Karpas-422 (cell line): Measurements from ENCODE around the gene RNF25. TPM values are rescaled to one million over a fixed set of nuclear protein-coding genes. Genes with fewer than 3 reads are reported as not detected.

Experiments
- DNase-seq: peaks from one replicate; pipeline ENCODE4 v3.0.0-alpha.2; 2015
- H2AFZ ChIP-seq: fragments of 200-600 bp; sonication (generic); 2 replicates; pipeline ENCODE4 v1.6.1; 2014; ENCODE audit warnings: antibody characterized with exemption, low read length, mixed read lengths
- H3K27ac ChIP-seq: fragments of 200-600 bp; sonication (generic); 2 replicates; pipeline ENCODE4 v1.5.1; 2014; ENCODE audit warnings: mild to moderate bottlenecking, low read length, moderate library complexity
- H3K27me3 ChIP-seq: fragments of 200-600 bp; sonication (generic); 2 replicates; pipeline ENCODE4 v1.6.1; 2014; ENCODE audit warnings: low read length, mixed read lengths
- H3K36me3 ChIP-seq: fragments of 200-600 bp; sonication (generic); 2 replicates; pipeline ENCODE4 v1.6.1; 2014; ENCODE audit warnings: low read length, mixed read lengths; ENCODE audit not compliant: insufficient read depth
- H3K4me1 ChIP-seq: fragments of 200-600 bp; sonication (generic); 2 replicates; pipeline ENCODE4 v1.6.1; 2014; ENCODE audit warnings: mild to moderate bottlenecking, low read length, mixed read lengths
- H3K4me2 ChIP-seq: fragments of 200-600 bp; sonication (generic); 2 replicates; pipeline ENCODE4 v1.6.1; 2014; ENCODE audit warnings: low read length, low read depth, mild to moderate bottlenecking; ENCODE audit not compliant: poor library complexity, severe bottlenecking
- H3K4me3 ChIP-seq: fragments of 200-600 bp; sonication (generic); 2 replicates; pipeline ENCODE4 v1.5.1; 2014; ENCODE audit warnings: mild to moderate bottlenecking, antibody characterized with exemption, low read length, mixed read lengths
- H3K79me2 ChIP-seq: fragments of 200-600 bp; sonication (generic); 2 replicates; pipeline ENCODE4 v1.6.1; 2014; ENCODE audit warnings: mild to moderate bottlenecking, low read length, mixed read lengths
- H3K9ac ChIP-seq: fragments of 200-600 bp; sonication (generic); 2 replicates; pipeline ENCODE4 v1.6.0; 2014; ENCODE audit warnings: low read length
- H3K9me2 ChIP-seq: fragments of 200-600 bp; sonication (generic), shearing (Covaris generic); replicated peaks from 2 replicates; pipeline ENCODE4 v1.6.0; 2014; ENCODE audit warnings: mild to moderate bottlenecking, low read length, moderate library complexity; ENCODE audit not compliant: insufficient read depth
- H3K9me3 ChIP-seq: fragments of 300-700, 200-600 bp; sonication (generic); 2 replicates; pipeline ENCODE4 v1.6.1; 2014; ENCODE audit warnings: low read length, mixed read lengths
- H4K20me1 ChIP-seq: fragments of 200-600 bp; sonication (generic); 2 replicates; pipeline ENCODE4 v1.6.1; 2014; ENCODE audit warnings: mild to moderate bottlenecking, antibody characterized with exemption, low read length, low read depth; ENCODE audit not compliant: insufficient read depth
- total RNA-seq: library from RNA; depleted of rRNA; stranded (reverse); fragments of >200 nt; shearing (Covaris generic); gene quantifications from 2 replicates; pipeline ENCODE4 v1.2.3, GENCODE V29; 2014; ENCODE audit warnings: low replicate concordance

The RNF25 gene
- total RNA-seq, 1 experiment from 2014 or later = 17.5 TPM

DNA sequence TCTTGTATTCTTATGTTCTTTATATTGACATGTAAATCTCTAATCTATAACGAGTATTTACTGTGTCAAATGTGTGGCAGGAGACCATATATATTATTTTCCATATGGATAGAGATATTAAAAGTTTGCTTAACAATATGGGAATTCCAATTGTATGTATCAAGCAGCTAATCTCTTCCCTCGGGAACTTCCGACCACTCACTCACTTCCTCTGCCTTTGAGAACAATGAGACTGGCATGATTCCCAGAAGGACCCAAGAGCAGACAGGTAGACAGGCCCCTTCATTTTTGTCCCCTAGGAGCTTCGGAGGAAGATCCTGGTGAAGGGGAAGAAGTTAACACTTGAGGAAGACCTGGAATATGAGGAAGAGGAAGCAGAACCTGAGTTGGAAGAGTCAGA lies 40.0 kb downstream of the RNF25 start:
- H3K4me3 ChIP-seq = no peak overlapping the region
- no peaks in the 10 kb centered on the region for H3K9me2 ChIP-seq
- H3K9me3 ChIP-seq = no peaks in the 10 kb centered on the region
- no peaks in the 10 kb centered on the region for H4K20me1 ChIP-seq
- H2AFZ ChIP-seq = no peak overlapping the region
- no peaks in the 10 kb centered on the region for H3K27me3 ChIP-seq
- H3K4me1 ChIP-seq = no peaks in the 10 kb centered on the region
- H3K36me3 ChIP-seq = peaks cover 20% of the 10 kb centered on the region
- no peak overlapping the region for H3K27ac ChIP-seq
- H3K4me2 ChIP-seq = no peak overlapping the region
- DNase-seq = no peak
- no peaks in the 10 kb centered on the region for H3K79me2 ChIP-seq
- no peak overlapping the region for H3K9ac ChIP-seq

GRCh38 chr2:218627939-218628338 lies 43.9 kb downstream of the RNF25 start:
- DNase-seq = no peak
- no peaks in the 10 kb centered on the region for H3K9me3 ChIP-seq
- H3K27ac ChIP-seq = no peak overlapping the region
- H3K4me3 ChIP-seq = no peak overlapping the region
- no peaks in the 10 kb centered on the region for H4K20me1 ChIP-seq
- no peak overlapping the region for H3K4me2 ChIP-seq
- H3K79me2 ChIP-seq = no peaks in the 10 kb centered on the region
- no peaks in the 10 kb centered on the region for H3K9me2 ChIP-seq
- no peak overlapping the region for H3K9ac ChIP-seq
- no peaks in the 10 kb centered on the region for H3K36me3 ChIP-seq
- H2AFZ ChIP-seq = no peak overlapping the region
- no peaks in the 10 kb centered on the region for H3K27me3 ChIP-seq
- H3K4me1 ChIP-seq = no peaks in the 10 kb centered on the region

GRCh38 chr2:218626369-218626768 lies 45.4 kb downstream of the RNF25 start:
- Histone ChIP-seq H3K79me2 (no peaks in the 10 kb centered on the region), H3K9ac (no peak overlapping the region)
- DNase-seq = no peak

DNA sequence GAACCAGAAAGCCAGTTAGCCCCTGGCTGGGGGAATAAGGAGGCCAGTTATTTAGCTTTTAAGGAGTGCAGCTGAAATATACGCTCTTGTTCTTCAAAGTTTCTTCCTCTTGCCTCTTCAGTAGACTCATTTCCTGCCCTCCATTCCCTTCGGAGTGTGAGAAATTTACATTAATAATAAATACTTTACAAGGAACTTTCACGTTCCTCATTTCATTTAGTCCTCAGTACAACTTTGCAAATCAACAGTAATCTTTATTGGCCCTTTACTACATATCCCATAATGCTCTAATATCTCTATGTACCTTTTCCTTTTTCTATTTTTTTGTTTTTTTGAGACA lies 48.5 kb downstream of the RNF25 start:
- H3K27me3 ChIP-seq = no peaks in the 10 kb centered on the region
- no peaks in the 10 kb centered on the region for H3K9me2 ChIP-seq
- no peaks in the 10 kb centered on the region for H3K79me2 ChIP-seq
- no peak overlapping the region for H2AFZ ChIP-seq
- H3K4me3 ChIP-seq = no peak overlapping the region
- H3K4me2 ChIP-seq = no peak overlapping the region
- no peaks in the 10 kb centered on the region for H4K20me1 ChIP-seq
- no peak overlapping the region for H3K27ac ChIP-seq
- DNase-seq = no peak
- H3K4me1 ChIP-seq = no peaks in the 10 kb centered on the region
- H3K9me3 ChIP-seq = no peaks in the 10 kb centered on the region
- no peaks in the 10 kb centered on the region for H3K36me3 ChIP-seq
- no peak overlapping the region for H3K9ac ChIP-seq

More at GRCh38 chr2:218626369-218626768, 45.4 kb downstream of the RNF25 start:
- H4K20me1 ChIP-seq = no peaks in the 10 kb centered on the region
- no peak overlapping the region for H3K27ac ChIP-seq
- no peaks in the 10 kb centered on the region for H3K36me3 ChIP-seq
- H3K4me2 ChIP-seq = no peak overlapping the region
- H3K4me1 ChIP-seq = no peaks in the 10 kb centered on the region
- no peaks in the 10 kb centered on the region for H3K9me3 ChIP-seq
- H2AFZ ChIP-seq = no peak overlapping the region
- H3K27me3 ChIP-seq = no peaks in the 10 kb centered on the region
- no peak overlapping the region for H3K4me3 ChIP-seq
- H3K9me2 ChIP-seq = no peaks in the 10 kb centered on the region

DNA sequence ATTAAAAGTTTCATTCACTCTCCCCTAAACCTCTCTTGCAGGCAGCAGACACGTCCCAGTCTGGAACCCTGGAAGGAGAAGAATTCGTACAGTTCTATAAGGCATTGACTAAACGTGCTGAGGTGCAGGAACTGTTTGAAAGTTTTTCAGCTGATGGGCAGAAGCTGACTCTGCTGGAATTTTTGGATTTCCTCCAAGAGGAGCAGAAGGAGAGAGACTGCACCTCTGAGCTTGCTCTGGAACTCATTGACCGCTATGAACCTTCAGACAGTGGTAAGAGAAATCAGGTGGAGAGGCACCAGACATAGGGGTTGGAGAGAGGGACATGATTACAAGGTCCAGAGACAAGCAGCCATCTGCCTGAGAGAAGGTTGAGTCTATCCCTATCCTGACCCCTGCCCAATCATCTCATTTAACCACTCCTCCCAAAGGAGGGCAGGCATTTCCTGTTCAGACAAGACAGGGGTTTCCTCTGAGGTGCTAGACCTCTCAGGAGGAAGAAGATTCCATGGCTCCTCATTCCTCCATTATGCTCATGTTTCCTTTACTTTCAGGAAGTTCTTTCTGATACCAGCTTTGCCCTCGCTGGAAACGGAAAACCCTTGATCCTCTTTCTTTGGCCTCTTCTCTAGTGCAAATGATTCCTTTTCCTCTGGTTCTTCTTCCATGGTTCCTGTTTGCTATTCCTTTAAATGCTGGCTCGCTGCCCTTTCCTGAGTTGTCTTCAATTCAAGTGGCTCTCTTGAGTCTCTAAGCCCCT lies 49.0 kb downstream of the RNF25 start:
- Histone ChIP-seq H3K9me2 (no peaks in the 10 kb centered on the region), H3K79me2 (no peaks in the 10 kb centered on the region), H3K4me1 (no peaks in the 10 kb centered on the region), H3K9ac (no peak overlapping the region), H3K27ac (no peak overlapping the region), H3K4me3 (no peak overlapping the region), H4K20me1 (no peaks in the 10 kb centered on the region), H3K27me3 (no peaks in the 10 kb centered on the region), H3K36me3 (no peaks in the 10 kb centered on the region), H3K9me3 (no peaks in the 10 kb centered on the region), H2AFZ (no peak overlapping the region), H3K4me2 (no peak overlapping the region)
- no peak for DNase-seq

GRCh38 chr2:218621007-218621406 lies 50.8 kb downstream of the RNF25 start:
- no peak overlapping the region for H3K27ac ChIP-seq
- no peaks in the 10 kb centered on the region for H3K9me2 ChIP-seq
- no peak overlapping the region for H3K9ac ChIP-seq
- H3K4me2 ChIP-seq = no peak overlapping the region
- DNase-seq = no peak
- no peaks in the 10 kb centered on the region for H3K36me3 ChIP-seq
- no peaks in the 10 kb centered on the region for H3K4me1 ChIP-seq
- no peaks in the 10 kb centered on the region for H3K27me3 ChIP-seq
- H3K79me2 ChIP-seq = no peaks in the 10 kb centered on the region
- no peak overlapping the region for H3K4me3 ChIP-seq
- no peaks in the 10 kb centered on the region for H4K20me1 ChIP-seq
- H2AFZ ChIP-seq = no peak overlapping the region
- no peaks in the 10 kb centered on the region for H3K9me3 ChIP-seq

DNA sequence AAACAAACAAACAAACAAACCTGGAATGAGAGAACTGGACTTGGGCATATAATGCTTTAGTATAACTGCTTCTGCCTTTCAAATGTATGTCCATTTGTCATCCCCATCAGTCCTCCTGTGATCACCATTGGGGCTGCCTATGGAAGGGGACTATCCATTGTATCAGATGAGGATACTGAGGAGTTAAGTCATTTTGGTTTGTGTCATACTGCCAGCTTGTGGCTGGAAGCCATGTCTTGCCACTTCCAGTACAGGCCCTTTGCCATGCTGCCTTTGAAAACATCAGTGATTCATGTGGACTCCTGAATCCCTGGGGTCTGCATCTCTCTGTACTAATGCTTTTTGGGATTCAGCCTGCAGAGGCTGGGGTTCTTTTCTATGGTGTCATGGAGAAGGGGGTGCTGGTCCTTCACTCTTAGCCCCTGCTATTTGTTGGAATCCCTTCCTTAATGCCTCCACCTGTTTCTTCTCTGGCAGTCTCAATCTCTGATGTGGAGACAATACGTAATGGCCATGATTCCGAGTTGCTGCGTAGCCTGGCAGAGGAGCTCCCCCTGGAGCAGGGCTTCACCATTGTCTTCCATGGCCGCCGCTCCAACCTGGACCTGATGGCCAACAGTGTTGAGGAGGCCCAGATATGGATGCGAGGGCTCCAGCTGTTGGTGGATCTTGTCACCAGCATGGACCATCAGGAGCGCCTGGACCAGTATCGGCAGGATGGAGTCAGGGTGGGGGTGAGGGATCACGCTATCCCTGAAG lies 53.5 kb downstream of the RNF25 start:
- Histone ChIP-seq H3K9me3 (no peaks in the 10 kb centered on the region), H3K27me3 (no peaks in the 10 kb centered on the region), H3K36me3 (no peaks in the 10 kb centered on the region), H3K4me2 (no peak overlapping the region), H3K27ac (no peak overlapping the region), H3K4me3 (no peak overlapping the region), H3K79me2 (no peaks in the 10 kb centered on the region), H3K4me1 (no peaks in the 10 kb centered on the region), H4K20me1 (no peaks in the 10 kb centered on the region), H2AFZ (no peak overlapping the region), H3K9me2 (no peaks in the 10 kb centered on the region), H3K9ac (no peak overlapping the region)
- DNase-seq = no peak

DNA sequence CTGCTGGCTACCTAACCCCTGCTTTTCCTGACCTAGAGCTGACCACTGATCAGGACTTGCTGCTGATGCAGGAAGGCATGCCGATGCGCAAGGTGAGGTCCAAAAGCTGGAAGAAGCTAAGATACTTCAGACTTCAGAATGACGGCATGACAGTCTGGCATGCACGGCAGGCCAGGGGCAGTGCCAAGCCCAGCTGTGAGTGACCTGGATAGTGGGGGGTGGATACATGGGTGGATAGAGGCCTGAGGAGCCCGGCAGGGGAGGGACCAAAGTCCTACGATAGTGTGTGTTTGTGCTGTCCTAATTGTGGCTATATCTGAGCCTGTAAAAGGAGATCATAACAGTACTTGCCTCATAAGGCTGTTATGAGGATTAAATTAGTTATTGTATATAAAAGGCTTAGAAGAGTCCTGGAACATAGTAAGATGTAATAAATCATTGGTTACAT lies 55.9 kb downstream of the RNF25 start:
- Histone ChIP-seq H3K79me2 (no peaks in the 10 kb centered on the region), H3K9ac (no peak overlapping the region), H3K4me2 (no peak overlapping the region), H3K4me3 (no peak overlapping the region), H3K27me3 (no peaks in the 10 kb centered on the region), H3K9me3 (no peaks in the 10 kb centered on the region), H3K9me2 (no peaks in the 10 kb centered on the region), H4K20me1 (no peaks in the 10 kb centered on the region), H3K27ac (no peak overlapping the region), H3K4me1 (no peaks in the 10 kb centered on the region), H2AFZ (no peak overlapping the region), H3K36me3 (no peaks in the 10 kb centered on the region)
- DNase-seq = no peak
